GM12891 (cell line): ENCODE measurements around the gene TMEM41B.

Experiments used
- POLR2AphosphoS5 ChIP-seq: IDR thresholded peaks from 2 replicates; pipeline ENCODE4 v1.6.1; 2011; ENCODE audit warnings: low read depth, low read length, control low read depth
- SPI1 ChIP-seq: IDR thresholded peaks from 2 replicates; pipeline ENCODE4 v1.6.1; 2011; ENCODE audit warnings: low read depth, low read length, control low read depth

GRCh38 chr11:9269492-9270013, 44.8 kb downstream of the TMEM41B start:
- no peak for TF ChIP-seq SPI1
- TF ChIP-seq POLR2AphosphoS5: no peak
